Rectal smooth muscle tissue (tissue), 1 donor: ENCODE data around the gene COPG2.

Experiments used
- H3K27ac ChIP-seq: one replicate; pipeline ENCODE4 v1.7.0; 2013; ENCODE audit warnings: low read depth, low read length, inconsistent platforms
- H3K27me3 ChIP-seq: one replicate; pipeline ENCODE4 v1.7.0; 2013; ENCODE audit warnings: low read length; ENCODE audit not compliant: control insufficient read depth, insufficient read depth
- H3K36me3 ChIP-seq: one replicate; pipeline ENCODE4 v1.7.0; 2013; ENCODE audit warnings: low read length; ENCODE audit not compliant: control insufficient read depth, insufficient read depth
- H3K4me1 ChIP-seq: one replicate; pipeline ENCODE4 v1.7.0; 2013; ENCODE audit warnings: low read length; ENCODE audit not compliant: control insufficient read depth, insufficient read depth
- H3K4me3 ChIP-seq: one replicate; pipeline ENCODE4 v1.7.0; 2013; ENCODE audit warnings: low read length
- H3K9ac ChIP-seq: one replicate; pipeline ENCODE4 v1.7.0; 2013; ENCODE audit warnings: low read length

The COPG2 gene

DNA sequence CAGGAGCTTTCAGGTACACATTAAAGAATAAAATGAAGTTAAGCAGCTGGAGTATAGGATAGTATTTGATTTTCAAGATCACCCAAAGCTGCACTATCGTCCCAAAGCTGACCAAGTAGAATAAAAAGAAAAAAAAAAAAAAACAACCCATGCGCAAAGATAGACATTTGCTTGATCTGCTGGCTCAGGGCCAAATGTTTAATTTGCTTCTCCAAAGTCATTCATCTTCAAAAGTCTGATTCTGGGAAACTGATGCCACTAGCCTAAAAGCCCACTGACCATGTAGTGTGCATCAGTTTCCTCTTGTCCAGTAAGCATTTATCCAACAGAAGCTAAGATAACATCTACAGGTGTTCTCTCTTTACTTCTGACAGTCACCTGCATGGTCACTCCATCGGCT lies 162.2 kb downstream of the COPG2 start:
- H3K4me1 ChIP-seq = no peaks in the 10 kb centered on the region
- H3K27me3 ChIP-seq = no peaks in the 10 kb centered on the region
- no peak overlapping the region for H3K9ac ChIP-seq
- H3K27ac ChIP-seq = no peak overlapping the region
- H3K4me3 ChIP-seq = no peak overlapping the region
- peaks cover 10% of the 10 kb centered on the region for H3K36me3 ChIP-seq

DNA sequence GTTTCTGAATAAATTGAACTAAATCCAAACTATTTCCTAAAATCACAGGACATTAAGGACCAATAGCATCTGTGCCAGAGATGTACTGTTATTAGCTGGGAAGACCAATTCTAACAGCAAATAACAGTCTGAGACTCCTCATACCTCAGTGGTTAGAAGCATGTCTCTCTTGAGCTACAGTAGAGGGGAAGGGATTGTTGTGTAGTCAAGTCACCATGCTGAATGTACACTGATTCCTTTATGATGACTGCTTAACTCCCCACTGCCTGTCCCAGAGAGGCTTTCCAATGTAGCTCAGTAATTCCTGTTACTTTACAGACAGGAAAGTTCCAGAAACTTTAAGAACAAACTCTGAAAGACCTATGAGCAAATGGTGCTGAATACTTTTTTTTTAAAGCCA lies 162.8 kb downstream of the COPG2 start:
- Histone ChIP-seq H3K9ac (no peak overlapping the region), H3K4me3 (no peak overlapping the region), H3K4me1 (no peaks in the 10 kb centered on the region), H3K27me3 (no peaks in the 10 kb centered on the region), H3K36me3 (peaks cover 6% of the 10 kb centered on the region), H3K27ac (no peak overlapping the region)

DNA sequence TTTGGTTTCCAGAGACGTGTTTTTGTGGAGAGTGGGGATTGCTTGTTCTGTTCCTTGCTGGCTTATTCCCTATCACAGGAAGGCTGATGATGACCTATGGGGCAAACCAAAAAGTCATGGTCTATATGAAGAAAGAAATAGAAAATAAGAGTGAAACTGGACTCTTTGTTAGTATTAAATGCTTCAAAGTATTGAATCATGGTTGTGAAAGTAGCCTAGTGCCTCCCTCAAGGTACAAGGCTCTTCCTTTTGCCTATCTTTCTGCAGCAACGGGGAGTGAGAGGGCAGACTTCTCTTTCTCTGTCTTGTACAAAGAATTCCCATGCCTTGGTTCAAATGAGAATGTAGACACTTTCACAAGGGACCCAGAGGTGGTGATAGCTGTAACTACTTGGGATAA lies 167.6 kb downstream of the COPG2 start:
- no peak overlapping the region for H3K27ac ChIP-seq
- H3K4me1 ChIP-seq = no peaks in the 10 kb centered on the region
- no peak overlapping the region for H3K9ac ChIP-seq
- no peak overlapping the region for H3K4me3 ChIP-seq
- peaks cover 6% of the 10 kb centered on the region for H3K36me3 ChIP-seq
- H3K27me3 ChIP-seq = no peaks in the 10 kb centered on the region

DNA sequence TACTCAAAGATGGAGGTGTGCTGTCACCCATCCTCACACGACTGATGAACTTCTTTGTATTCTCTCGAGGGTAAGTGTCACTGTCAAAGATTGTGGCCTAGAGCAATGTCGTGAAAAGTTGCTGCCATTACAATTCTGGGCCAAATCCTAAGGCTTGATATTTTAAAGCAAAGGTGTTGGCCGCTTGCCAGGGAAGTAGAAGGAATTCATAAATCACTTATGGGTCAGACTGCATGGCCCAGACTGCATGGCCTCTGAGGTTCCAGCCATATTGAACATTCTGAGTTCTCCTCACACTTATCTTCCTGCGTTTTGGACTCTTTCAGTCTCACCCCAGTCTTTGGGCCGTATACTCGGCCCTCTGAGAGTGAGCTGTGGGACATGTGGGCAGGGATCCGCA lies 168.1 kb downstream of the COPG2 start:
- H3K9ac ChIP-seq = no peak overlapping the region
- H3K27me3 ChIP-seq = no peaks in the 10 kb centered on the region
- no peak overlapping the region for H3K4me3 ChIP-seq
- peaks cover 6% of the 10 kb centered on the region for H3K36me3 ChIP-seq
- H3K27ac ChIP-seq = no peak overlapping the region
- H3K4me1 ChIP-seq = no peaks in the 10 kb centered on the region

DNA sequence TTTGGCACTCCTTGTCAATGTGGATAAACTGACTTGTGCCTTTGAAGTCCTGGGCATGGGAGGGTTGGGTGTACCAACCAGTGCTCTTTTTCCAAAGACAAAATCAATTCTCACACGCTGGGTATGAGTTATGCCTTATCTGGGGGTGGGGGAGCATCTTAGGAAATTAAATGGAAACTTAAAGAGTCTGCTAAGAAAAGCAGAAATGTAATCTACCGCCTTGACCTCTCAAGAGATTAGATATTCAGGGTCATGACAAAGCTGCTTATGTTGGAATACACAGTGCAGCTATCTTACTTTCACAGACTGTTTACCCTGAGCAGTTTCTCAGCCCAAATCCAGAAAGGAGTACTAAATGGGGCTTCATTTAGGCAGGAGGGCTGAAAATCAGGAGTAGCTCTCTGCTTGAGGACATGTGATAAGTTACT lies 174.1 kb downstream of the COPG2 start:
- H3K9ac ChIP-seq = no peak overlapping the region
- no peaks in the 10 kb centered on the region for H3K27me3 ChIP-seq
- H3K27ac ChIP-seq = no peak overlapping the region
- no peaks in the 10 kb centered on the region for H3K36me3 ChIP-seq
- H3K4me3 ChIP-seq = no peak overlapping the region
- peaks cover 4% of the 10 kb centered on the region for H3K4me1 ChIP-seq

DNA sequence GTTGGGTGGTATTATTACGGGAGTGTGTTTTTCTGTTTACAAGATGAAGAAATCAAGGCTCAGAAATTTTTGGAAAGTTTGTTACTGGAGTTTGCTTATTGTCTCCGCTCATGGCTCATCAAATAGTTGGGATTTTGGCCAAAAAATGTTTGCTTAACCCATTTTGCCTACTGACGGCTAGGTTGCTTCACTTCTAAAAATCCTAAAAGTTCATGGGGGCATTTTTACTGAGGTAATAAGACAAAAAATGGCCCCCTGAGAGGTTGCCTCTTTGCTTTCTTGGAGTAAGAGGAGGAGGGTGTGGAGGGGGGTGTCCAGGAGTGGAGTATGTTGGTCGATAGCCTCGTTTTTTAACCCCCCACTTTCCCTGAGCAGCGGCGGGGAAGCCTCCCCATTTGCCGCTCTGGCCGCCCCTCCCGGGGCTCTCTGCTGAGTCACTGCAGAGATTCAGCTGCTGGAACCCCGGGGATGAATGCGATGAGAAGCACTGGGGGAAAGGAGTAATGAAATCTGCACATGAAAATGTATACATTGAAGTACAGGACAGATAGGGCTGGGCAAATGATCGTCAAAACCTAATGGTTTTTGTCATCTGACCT lies 175.2 kb downstream of the COPG2 start:
- H3K4me3 ChIP-seq = peak overlapping the region; percentile 64
- no peaks in the 10 kb centered on the region for H3K36me3 ChIP-seq
- no peak overlapping the region for H3K27ac ChIP-seq
- H3K9ac ChIP-seq = no peak overlapping the region
- no peaks in the 10 kb centered on the region for H3K27me3 ChIP-seq
- peaks cover 5% of the 10 kb centered on the region for H3K4me1 ChIP-seq

DNA sequence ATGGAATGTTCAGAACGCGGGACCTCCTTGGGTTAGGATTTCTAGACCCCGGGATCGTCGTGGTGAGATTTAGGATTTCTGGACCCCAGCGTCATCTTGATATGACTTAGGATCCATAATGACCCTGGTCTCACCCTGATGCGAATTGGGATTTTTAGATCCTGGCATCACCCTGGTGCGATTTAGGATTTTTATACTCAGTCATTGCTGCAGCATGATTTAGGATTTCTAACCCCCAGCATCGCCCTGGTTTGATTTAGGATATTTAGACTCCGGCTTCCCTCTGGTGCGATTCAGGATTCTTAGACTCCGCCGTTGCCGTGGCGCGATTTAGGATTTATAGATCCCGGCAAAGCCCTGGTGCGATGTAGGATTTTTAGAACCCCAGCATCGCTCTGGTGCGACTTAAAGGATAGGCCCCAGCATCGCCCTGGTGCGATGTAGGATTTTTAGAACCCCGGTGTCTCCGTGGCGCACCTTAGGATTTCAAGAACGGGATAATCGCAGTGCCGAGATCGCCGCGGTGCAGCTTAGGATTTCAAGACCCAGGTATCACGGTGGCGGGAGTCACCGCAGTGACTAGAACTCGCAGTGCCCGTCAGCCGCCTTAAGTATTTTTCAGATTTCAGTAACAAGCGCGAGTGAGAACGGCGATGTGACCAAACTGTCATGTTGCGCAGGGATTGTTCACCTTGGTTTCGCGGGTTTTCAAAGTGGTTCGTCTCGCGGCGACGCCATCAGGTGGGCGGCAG lies 175.8 kb downstream of the COPG2 start:
- H3K4me1 ChIP-seq = peaks cover 5% of the 10 kb centered on the region
- no peaks in the 10 kb centered on the region for H3K27me3 ChIP-seq
- H3K9ac ChIP-seq = no peak overlapping the region
- H3K36me3 ChIP-seq = no peaks in the 10 kb centered on the region
- H3K4me3 ChIP-seq = peak overlapping the region; percentile 64
- no peak overlapping the region for H3K27ac ChIP-seq

DNA sequence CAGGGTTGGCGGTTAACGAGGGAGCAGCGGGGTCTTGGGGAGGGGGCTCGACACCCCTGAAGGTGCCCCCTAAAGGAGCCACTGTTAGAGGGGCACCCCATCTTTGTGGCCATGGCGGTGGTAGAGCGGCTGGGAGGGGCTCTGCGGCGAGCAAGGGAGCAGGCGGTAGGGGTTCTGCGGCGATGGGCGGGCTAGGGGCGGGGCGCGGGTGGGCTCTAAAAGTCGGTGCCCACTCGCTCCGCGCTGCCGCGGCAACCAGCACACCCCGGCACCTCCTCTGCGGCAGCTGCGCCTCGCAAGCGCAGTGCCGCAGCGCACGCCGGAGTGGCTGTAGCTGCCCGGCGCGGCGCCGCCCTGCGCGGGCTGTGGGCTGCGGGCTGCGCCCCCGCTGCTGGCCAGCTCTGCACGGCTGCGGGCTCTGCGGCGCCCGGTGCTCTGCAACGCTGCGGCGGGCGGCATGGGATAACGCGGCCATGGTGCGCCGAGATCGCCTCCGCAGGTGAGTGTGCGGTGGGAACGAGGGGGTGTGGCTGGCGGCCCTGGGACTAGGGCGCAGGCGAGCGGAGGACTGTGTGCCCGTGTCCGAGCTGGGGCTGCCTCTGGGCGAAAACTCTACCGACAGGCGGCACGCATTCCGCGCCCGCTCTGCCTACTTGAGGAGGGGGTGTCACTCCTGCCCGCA lies 176.6 kb downstream of the COPG2 start, which contains the start of gene MEST:
TSS of gene MEST (plus strand) at position 245 of the 682 bp plus-strand sequence. CDS start at position 474, 229 bp downstream.
- Histone ChIP-seq H3K36me3 (no peaks in the 10 kb centered on the region), H3K27ac (peak within 1 kb of the TSS; percentile 36), H3K4me3 (peak within 1 kb of the TSS; percentile 64), H3K4me1 (peaks cover 5% of the 10 kb centered on the region), H3K9ac (no peak within 1 kb of the TSS), H3K27me3 (no peaks in the 10 kb centered on the region)

DNA sequence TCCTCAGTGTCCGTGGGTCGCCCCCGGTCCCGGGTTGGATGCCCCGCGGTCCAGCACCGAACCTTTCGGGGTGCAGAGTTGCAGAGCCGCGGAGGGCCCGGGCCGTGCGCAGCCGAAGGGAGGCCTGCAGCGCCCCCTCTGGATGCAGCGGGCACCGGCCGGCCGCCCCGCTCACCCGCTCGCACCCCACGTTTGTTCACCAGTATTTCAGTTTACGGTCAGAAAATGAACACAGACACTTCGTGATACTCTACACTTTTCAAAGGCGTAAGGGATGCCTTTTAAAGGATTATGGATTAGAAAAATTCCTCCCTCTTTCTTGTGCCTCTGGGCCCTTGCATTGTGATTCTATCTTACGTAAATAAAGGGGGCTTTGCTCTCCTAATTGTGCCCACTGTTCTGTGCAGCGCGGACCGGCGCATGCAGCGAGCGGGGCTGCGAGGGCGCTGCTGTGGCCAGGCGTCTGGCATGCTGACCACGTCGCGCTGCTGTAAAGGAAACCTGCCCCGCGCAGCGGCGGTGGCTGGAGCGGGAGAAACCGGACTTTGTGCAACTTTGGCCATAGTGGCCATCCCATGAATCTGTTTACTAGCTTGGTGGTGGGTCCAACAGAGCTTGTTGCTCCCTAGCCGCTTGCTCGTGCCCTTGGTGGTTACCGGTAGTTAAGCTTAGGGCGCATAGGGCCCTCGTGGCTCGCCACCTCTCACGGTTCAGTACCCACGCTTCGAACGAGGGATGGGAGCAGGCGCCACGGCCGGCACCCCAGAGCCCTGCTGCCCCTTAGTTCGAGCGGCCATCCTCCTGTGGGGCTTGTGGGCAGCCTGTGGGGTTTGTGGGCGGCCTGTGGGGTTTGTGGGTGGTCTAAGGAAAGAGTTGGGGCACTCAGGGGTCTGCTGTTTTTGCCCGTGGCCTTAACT lies 177.4 kb downstream of the COPG2 start:
- Histone ChIP-seq H3K4me1 (peaks cover 5% of the 10 kb centered on the region), H3K4me3 (peak overlapping the region; percentile 64), H3K27me3 (no peaks in the 10 kb centered on the region), H3K36me3 (no peaks in the 10 kb centered on the region), H3K9ac (no peak overlapping the region), H3K27ac (peak overlapping the region; percentile 36)

DNA sequence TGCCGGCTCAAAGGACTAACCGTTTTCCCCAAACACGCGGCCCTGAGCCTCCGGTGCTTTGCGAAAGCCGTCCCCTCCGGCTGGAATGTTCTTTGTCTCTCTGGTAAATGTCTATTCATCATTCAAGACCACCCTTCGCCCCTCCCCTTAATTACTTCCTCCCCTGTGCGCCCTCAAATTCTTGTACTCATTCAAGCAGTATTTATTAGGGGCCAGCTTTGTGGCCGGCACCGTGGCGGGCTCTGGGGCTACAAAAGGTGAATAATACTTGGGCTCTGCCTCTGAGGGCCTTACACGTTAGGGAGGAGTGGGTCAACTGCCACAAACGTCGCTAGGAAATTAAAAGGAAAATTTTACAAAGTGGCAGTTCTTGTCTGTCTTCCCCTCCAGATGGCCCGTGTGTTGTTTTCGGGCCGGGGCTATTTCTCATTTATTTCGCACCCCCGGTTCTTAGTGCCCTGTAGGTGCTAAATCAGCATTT lies 178.2 kb downstream of the COPG2 start:
- H3K4me3 ChIP-seq = peak overlapping the region; percentile 45
- H3K27me3 ChIP-seq = no peaks in the 10 kb centered on the region
- no peaks in the 10 kb centered on the region for H3K36me3 ChIP-seq
- peaks cover 5% of the 10 kb centered on the region for H3K4me1 ChIP-seq
- H3K9ac ChIP-seq = no peak overlapping the region
- peak overlapping the region; percentile 0 for H3K27ac ChIP-seq

DNA sequence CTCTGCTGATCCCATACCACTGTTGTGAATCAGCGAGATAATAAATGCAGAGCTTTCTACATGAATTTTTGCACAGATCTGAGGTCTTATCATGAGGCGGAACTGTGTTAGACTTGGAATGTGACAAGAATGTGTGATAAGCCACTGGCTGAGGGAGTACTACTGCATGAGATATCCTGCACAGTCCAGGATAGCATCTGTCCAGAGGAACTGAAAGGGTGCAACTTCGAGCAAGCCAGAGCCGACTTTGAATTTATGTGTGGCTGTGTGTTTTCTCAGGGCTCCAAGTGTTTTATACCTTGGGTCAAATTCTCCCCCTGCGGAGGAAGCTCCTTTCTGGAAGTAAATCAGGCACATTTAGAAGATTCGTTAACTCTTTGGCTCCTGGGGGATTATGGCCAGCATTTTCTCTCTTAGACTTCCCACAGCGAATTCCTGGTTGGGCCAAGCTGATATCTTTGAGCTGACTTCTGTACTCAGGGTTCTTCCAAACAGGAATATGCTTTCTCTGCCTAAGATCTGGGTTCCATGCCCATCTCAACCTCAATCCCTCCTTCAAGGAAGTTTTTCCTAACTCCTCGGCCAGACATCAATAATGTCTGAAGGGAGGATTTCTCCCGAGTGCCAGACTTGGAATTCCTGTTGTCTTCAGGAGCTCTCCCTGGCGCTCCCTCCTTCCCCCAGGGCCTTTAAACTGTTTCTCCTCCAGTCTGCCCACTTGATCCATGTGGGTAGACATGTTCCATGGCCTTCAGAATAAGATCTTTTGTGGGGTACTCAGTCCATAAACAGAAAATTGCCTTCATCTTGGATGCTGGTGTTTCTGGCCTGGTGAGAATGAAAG lies 179.2 kb downstream of the COPG2 start:
- Histone ChIP-seq H3K9ac (no peak overlapping the region), H3K36me3 (no peaks in the 10 kb centered on the region), H3K4me3 (no peak overlapping the region), H3K27me3 (no peaks in the 10 kb centered on the region), H3K4me1 (peaks cover 5% of the 10 kb centered on the region), H3K27ac (no peak overlapping the region)
